Left ventricle myocardium inferior (tissue), 1 donor: ENCODE results near the gene AUTS2. TPM values are rescaled to one million over a fixed set of nuclear protein-coding genes. Genes with fewer than 3 reads are reported as not detected.
A peak's percentile ranks its signal among the peaks of the same experiment; 100 is the strongest.

ENCODE experiments used
- DNase-seq: peaks from one replicate; pipeline ENCODE4 v3.0.0-alpha.2; 2020
- H3K27ac ChIP-seq: fragments of 200-600 bp; replicated peaks from 2 replicates; pipeline ENCODE4 v1.8.0; 2021
- H3K27me3 ChIP-seq: fragments of 200-600 bp; 2 replicates; pipeline ENCODE4 v1.8.0; 2021; ENCODE audit warnings: low read depth
- H3K36me3 ChIP-seq: fragments of 200-600 bp; 2 replicates; pipeline ENCODE4 v1.8.0; 2021
- H3K4me1 ChIP-seq: fragments of 200-600 bp; 2 replicates; pipeline ENCODE4 v1.8.0; 2021
- H3K4me3 ChIP-seq: fragments of 200-600 bp; 2 replicates; pipeline ENCODE4 v1.8.0; 2021; ENCODE audit warnings: mild to moderate bottlenecking, moderate library complexity
- H3K9me3 ChIP-seq: fragments of 200-600 bp; replicated peaks from 2 replicates; pipeline ENCODE4 v1.8.0; 2021
- CTCF ChIP-seq: fragments of 200-600 bp; IDR thresholded peaks from 2 replicates; pipeline ENCODE4 v1.8.0; 2021; ENCODE audit warnings: antibody characterized with exemption, mild to moderate bottlenecking, borderline replicate concordance
- intact Hi-C: fragments of 100-400 bp; cut with micrococcal nuclease; formaldehyde crosslinking; loops from one replicate; pipeline ENCODE4 v1.11.0; 2022
- total RNA-seq: library from RNA; stranded (reverse); fragmentation: NEBNext Ultra II Directional; extraction: Animal tissue kit (Norgen Biotek cat#: 25700); gene quantifications from one replicate; pipeline ENCODE4 v1.2.1, GENCODE V29; 2021
- donor health status: DM: no; HTN: yes; CAD: no; lungs with severe emphysema.

The AUTS2 gene
- total RNA-seq, 1 donor from 2014 or later, result 10.5 TPM

DNA sequence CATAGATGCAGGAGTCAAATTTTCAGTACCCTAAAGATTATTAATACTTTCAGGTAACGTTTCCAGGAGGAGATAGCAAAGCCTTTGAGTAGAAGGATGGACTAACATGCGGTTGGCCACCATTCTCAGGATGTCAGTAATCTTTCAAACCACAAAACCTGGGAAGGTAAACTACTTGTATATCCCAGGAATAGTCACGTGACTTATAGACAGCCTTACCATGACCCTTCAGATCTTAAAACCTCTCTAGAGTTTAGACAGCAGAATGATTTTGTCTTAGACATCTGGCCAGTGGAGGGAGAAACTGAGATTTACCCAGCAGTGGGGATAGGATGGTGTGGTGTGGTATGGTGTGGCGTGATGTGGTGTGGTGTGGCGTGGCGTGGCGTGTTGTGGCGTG is 1085.9 kb downstream of the AUTS2 start:
- TF ChIP-seq CTCF, result no peak
- no peaks in the 10 kb centered on the region for H3K36me3 ChIP-seq
- H3K27ac ChIP-seq, result no peak overlapping the region
- H3K27me3 ChIP-seq, result no peaks in the 10 kb centered on the region
- H3K9me3 ChIP-seq, result no peaks in the 10 kb centered on the region
- H3K4me1 ChIP-seq, result no peaks in the 10 kb centered on the region
- H3K4me3 ChIP-seq, result no peak overlapping the region
- no peak for DNase-seq
- intact Hi-C loops, result no loop called here

DNA sequence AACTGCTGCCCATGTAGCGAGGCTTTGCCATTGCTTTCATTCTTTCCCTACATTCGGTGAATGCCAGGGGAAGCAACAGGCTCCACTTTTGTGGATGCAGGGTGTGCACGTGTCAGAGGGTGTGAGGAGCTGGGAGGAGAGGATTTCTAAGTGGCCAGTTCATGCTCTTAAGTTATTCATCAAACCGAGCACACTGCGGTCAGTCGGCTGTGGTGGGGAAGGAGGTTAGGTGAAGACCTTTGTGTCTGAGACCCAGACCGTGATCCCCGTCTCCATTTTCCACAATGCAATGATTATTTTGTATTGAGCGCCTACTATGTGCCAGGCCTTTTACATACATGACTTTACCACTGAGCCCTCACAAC is 1095.0 kb downstream of the AUTS2 start:
- Histone ChIP-seq H3K9me3 (no peaks in the 10 kb centered on the region), H3K27me3 (no peaks in the 10 kb centered on the region), H3K27ac (peak overlapping the region; percentile 77), H3K36me3 (no peaks in the 10 kb centered on the region), H3K4me3 (peak overlapping the region; percentile 85), H3K4me1 (peaks cover 31% of the 10 kb centered on the region)
- no peak for DNase-seq
- no peak for TF ChIP-seq CTCF
- intact Hi-C loops, result no loop called here

DNA sequence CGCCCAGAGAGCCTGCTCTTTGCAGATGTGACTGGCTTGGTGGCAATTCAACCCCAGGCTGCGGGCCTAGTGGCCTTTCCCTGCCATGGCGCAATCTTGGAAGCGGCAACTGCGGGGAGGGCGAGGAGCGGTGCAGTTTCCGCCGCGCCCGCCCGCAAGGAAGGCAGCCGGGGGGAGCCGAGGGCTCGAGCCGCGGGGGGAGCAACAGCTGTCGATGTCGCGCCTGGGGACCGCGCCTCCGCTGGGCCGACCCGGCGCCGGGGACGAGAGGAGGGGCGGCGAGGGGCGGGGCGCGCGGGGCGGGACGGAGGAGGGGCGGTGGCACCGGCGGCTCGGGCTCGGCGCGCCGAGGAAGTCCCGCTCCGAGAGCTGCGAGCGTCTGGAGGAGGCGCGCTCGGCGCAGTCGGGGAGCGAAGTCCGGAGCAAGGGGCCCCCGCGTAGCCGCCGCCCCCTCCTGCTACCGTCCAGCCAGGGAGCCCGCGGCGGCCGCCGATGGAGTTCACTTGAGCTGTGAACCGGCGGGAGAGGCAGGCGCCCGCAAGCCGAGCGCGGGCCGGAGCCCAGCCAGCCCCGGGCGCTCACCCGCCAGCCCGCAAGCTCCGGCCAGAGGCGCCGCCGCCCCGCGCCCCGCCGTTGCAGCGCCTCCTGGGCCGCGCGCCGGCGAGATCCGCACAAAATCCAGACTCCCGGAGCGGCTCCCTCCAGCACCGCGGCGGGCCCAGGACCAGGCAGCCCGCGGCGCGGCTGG is 1095.6 kb downstream of the AUTS2 start:
- Histone ChIP-seq H3K27me3 (no peaks in the 10 kb centered on the region), H3K4me1 (peaks cover 32% of the 10 kb centered on the region), H3K27ac (peak overlapping the region; percentile 77), H3K36me3 (no peaks in the 10 kb centered on the region), H3K4me3 (peak overlapping the region; percentile 85), H3K9me3 (no peaks in the 10 kb centered on the region)
- intact Hi-C loops, result no loop called here
- peak; percentile 53 for TF ChIP-seq CTCF
- DNase-seq, result peak; percentile 83

DNA sequence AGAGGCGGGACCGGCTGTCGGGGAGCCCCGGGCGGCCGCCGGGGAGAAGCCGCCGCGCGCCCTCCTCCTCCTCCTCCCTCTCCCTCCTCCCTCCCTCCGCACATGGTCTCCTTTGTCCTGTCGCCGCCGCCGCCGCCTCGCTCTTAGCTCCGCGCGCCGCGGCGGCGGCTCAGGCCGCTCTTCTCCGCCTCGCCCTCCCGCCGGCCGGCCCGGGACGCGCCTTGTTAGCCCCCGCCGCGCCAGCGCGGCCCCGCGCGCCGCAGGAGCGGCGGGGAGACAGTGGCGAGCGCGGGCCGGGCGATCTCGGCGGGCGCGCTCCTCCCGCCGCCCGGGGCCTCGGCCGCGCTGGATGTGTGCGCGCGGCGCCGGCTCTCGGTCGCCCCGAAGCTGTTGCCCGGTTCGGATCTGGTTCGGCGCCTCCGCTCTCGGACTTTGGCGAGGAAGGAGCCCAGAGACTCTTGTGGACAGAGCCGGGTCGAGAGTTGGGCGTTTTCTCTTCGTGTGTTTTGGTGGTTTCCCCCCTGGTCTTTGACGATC is 1096.2 kb downstream of the AUTS2 start:
- Histone ChIP-seq H3K9me3 (no peaks in the 10 kb centered on the region), H3K4me3 (peak overlapping the region; percentile 85), H3K36me3 (no peaks in the 10 kb centered on the region), H3K4me1 (peaks cover 32% of the 10 kb centered on the region), H3K27ac (peak overlapping the region; percentile 77), H3K27me3 (no peaks in the 10 kb centered on the region)
- TF ChIP-seq CTCF, result no peak
- intact Hi-C loops, result no loop called here
- peak; percentile 42 for DNase-seq

DNA sequence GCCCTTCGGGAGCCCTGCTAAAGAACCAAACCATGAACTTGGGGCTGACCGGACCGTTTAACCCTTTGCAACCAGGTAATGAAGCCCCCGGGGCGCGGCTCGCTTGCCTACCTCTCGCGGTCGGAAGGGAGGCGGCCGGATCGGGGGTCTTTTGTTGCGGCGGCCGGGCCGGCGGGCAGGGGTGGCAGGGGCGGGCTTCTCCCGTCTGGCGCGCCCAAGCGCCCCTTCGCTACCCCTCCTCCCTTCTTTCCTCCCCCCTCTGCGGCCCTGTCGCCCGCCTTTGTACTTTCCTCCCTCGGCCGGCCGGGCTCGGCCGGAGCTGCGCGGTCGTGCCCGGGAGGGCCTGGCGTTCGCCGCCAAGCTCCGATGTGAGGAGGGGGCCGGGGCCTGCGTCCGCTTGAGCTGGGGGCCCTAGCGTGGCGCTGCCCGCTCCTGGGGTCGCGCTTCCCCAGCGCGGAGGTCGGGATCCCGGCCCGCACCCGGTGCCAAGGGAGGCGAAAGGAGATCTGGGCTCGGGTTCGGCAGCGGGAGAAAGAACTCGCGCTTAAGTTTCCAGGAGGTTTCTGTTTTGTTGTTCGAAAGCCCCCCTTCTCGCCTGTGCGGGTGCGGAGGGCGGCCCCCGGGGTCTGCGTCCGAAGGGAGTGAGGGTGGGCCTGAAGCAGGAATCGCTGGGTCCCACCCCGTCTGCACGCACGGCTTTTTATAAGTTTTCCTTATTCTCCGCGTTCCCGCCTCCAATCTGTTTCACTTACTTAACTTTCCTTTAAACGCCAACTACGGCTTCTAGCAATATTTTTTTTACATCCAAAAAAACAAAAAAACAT is 1096.9 kb downstream of the AUTS2 start:
- no peak for TF ChIP-seq CTCF
- H3K4me1 ChIP-seq, result peaks cover 32% of the 10 kb centered on the region
- no peaks in the 10 kb centered on the region for H3K27me3 ChIP-seq
- peak overlapping the region; percentile 85 for H3K4me3 ChIP-seq
- H3K36me3 ChIP-seq, result no peaks in the 10 kb centered on the region
- peak overlapping the region; percentile 77 for H3K27ac ChIP-seq
- no peaks in the 10 kb centered on the region for H3K9me3 ChIP-seq
- no peak for DNase-seq
- intact Hi-C loops, result loop anchor here (5.0 kb wide), 1 partner anchor 653 kb away; no protein-coding TSS in a partner anchor
